Heart left ventricle (tissue), 16 donors: ENCODE measurements around the gene EVC. TPM values are rescaled to one million over a fixed set of nuclear protein-coding genes. Genes with fewer than 3 reads are reported as not detected.

ENCODE experiments used
- ATAC-seq, 4 donors: fragments of 200-7000 bp; cut with Tn5 transposase; one replicate each; pipeline ENCODE4 v1.9.1; 2020 to 2022; ENCODE audit warnings: moderate library complexity in 4 of 4, mild to moderate bottlenecking in 3 of 4, moderate number of reproducible peaks in 1 of 4
- DNase-seq, 5 donors: peaks; one replicate each; pipeline ENCODE4 v3.0.0-alpha.2; 2020
- H3K27ac ChIP-seq, 12 donors: fragments of 200-600 bp; sonication (generic) in 4 of 12; one replicate each; pipeline versions ENCODE4 v1.5.0 to v1.8.0; 2016 to 2022; ENCODE audit warnings: mild to moderate bottlenecking in 2 of 12
- H3K27me3 ChIP-seq, 9 donors: fragments of 200-600 bp; sonication (generic) in 2 of 9; one replicate each; pipeline versions ENCODE4 v1.5.1 to v1.8.0; 2016 to 2022; ENCODE audit warnings: mild to moderate bottlenecking in 3 of 9
- H3K36me3 ChIP-seq, 9 donors: fragments of 200-600 bp; sonication (generic) in 2 of 9; one replicate each; pipeline versions ENCODE4 v1.5.0 to v1.8.0; 2018 to 2022; ENCODE audit warnings: mild to moderate bottlenecking in 2 of 9
- H3K4me1 ChIP-seq, 12 donors: fragments of 200-600 bp; sonication (generic) in 4 of 12; one replicate each; pipeline versions ENCODE4 v1.5.0 to v1.8.0; 2016 to 2022; ENCODE audit warnings: mild to moderate bottlenecking in 3 of 12
- H3K4me3 ChIP-seq, 12 donors: fragments of 200-600 bp; sonication (generic) in 4 of 12; one replicate each; pipeline versions ENCODE4 v1.5.0 to v1.8.0; 2017 to 2022; ENCODE audit warnings: mild to moderate bottlenecking in 9 of 12, moderate library complexity in 4 of 12
- H3K9me3 ChIP-seq, 12 donors: fragments of 200-600 bp; sonication (generic) in 4 of 12; one replicate each; pipeline versions ENCODE4 v1.5.0 to v1.8.0; 2016 to 2022; ENCODE audit warnings: mild to moderate bottlenecking in 1 of 12
- CTCF ChIP-seq, 12 donors: fragments of 200-600 bp; sonication (generic) in 4 of 12; IDR thresholded peaks; one replicate each; pipeline versions ENCODE4 v1.5.0 to v1.8.0; 2018 to 2022; ENCODE audit warnings: antibody characterized with exemption in 12 of 12, mild to moderate bottlenecking in 5 of 12
- POLR2A ChIP-seq, 2 donors: fragments of 450-650 bp; IDR thresholded peaks; one replicate each; pipeline ENCODE4 v1.6.1; 2017; ENCODE audit warnings: antibody characterized with exemption in 2 of 2, mild to moderate bottlenecking in 2 of 2, moderate library complexity in 2 of 2
- WGBS, 4 donors: extraction: QIAGEN DNeasy Blood & Tissue Kit in 2 of 4; methylation state at CpG; one replicate each; pipeline versions ENCODE4 v1.1.5 to v1.1.7; 2013 to 2018; 5-methylcytosine and 5-hydroxymethylcytosine counted together
- intact Hi-C, 10 donors: fragments of 100-400 bp; cut with DNase I; formaldehyde crosslinking; loops; one replicate each; pipeline versions ENCODE4 v1.11.1 to v1.14.2; 2022
- polyA plus RNA-seq, 2 donors: library from polyadenylated mRNA; stranded (reverse); fragments of 200-250 nt; gene quantifications; one replicate each; pipeline ENCODE4 v1.2.3, GENCODE V29; 2013
- total RNA-seq, 9 donors: library from RNA; depleted of rRNA in 2 of 9; stranded (reverse); fragments of >200 nt in 2 of 9; fragmentation: NEBNext Ultra II Directional in 3 of 9; extraction: Animal tissue kit (Norgen Biotek cat#: 25700) in 3 of 9; gene quantifications; one replicate each; pipeline versions ENCODE4 v1.1.0 to v1.2.4, GENCODE V29; 2016 to 2023
- donor health status: ischemic (EF 13 %, LVEDD 7.1; RV severe dilation, severe dysfunction).
- donor health status: healthy with polysubstance abuse.
- donor health status: DM: no; HTN: yes; CAD: no.
- donor health status: DM: no; HTN: no; CAD: no.
- donor health status: ischemic (EF 25% LVEDD 6.9; RV normal size, moderate dysfunction).
- donor health status: ischemic (EF 25% LVEDD 5.7; RV mildly dilated, moderate dysfunction).
- donor health status: healthy.
- donor health status: DM: yes; HTN: yes; CAD: no.
- donor health status: ischemic (EF 35%, LVEDD 5.7; RV mildly dilated, moderate dysfunction).
- donor health status: nonischemic (EF 11% LVEDD 7.7; RV severe dilation, severe dysfunction).
- donor health status: DM: yes; HTN: yes; CAD: no.
- donor health status: PGD.
- donor health status: ischemic (EF 29% LVEDD 5.4; RV normal size, mild dysfunction).
- donor health status: nonischemic (EF 23%, LVEDD 6.1; RV moderate dilation, normal function).

The EVC gene
- total and polyA plus RNA-seq, 11 donors: 2.4 to 11.3 (median 4.1) TPM

GRCh38 chr4:5816101-5816500, 105.1 kb downstream of the EVC start:
- Histone ChIP-seq H3K27me3 (no peaks in the 10 kb centered on the region), H3K27ac (no peak overlapping the region), H3K4me1 (no peaks in the 10 kb centered on the region), H3K36me3 (peaks cover 0 to 51% (median 4%) of the 10 kb centered on the region in 9 donors), H3K9me3 (no peaks in the 10 kb centered on the region), H3K4me3 (no peak overlapping the region)
- intact Hi-C loops: loop anchor here in 5 of 10 donors (10.0 kb wide), 4 partner anchors 411 to 1331 kb away; no protein-coding TSS in a partner anchor
- TF ChIP-seq CTCF (IDR thresholded peaks at IDR 0.05) (no peak), POLR2A (IDR thresholded peaks at IDR 0.05) (no peak)
- DNase-seq (no peak), ATAC-seq (no peak)
- 63 to 80% (median 68%) methylated on average over 8 of the region's 8 CpGs for WGBS, 4 donors

- intact Hi-C loops: loop anchor here in 5 of 10 donors (10.0 kb wide), 4 partner anchors 412 to 1332 kb away; no protein-coding TSS in a partner anchor
- no peak for ATAC-seq
- Histone ChIP-seq H3K9me3 (no peaks in the 10 kb centered on the region), H3K27ac (no peak overlapping the region), H3K4me1 (no peaks in the 10 kb centered on the region), H3K27me3 (no peaks in the 10 kb centered on the region), H3K36me3 (peaks cover 0 to 52% (median 0%) of the 10 kb centered on the region in 9 donors), H3K4me3 (no peak overlapping the region)
- no peak for DNase-seq
- no peak for TF ChIP-seq POLR2A (IDR thresholded peaks at IDR 0.05)
- TF ChIP-seq CTCF (IDR thresholded peaks at IDR 0.05): no peak
- WGBS, 4 donors: 83 to 91% (median 86%) methylated on average over 11 to 12 of the region's 12 CpGs
Measured at GRCh38 chr4:5816851-5817375, 105.9 kb downstream of the EVC start.

- intact Hi-C loops: loop anchor here in 3 of 10 donors (10.0 kb wide), 1 partner anchor 153 kb away; no protein-coding TSS in a partner anchor
- Histone ChIP-seq H3K27ac (no peak overlapping the region), H3K9me3 (no peaks in the 10 kb centered on the region), H3K27me3 (no peaks in the 10 kb centered on the region), H3K4me1 (peaks cover 0 to 3% (median under 1%) of the 10 kb centered on the region in 12 donors), H3K36me3 (peaks cover 0 to 54% (median 0%) of the 10 kb centered on the region in 9 donors), H3K4me3 (no peak overlapping the region)
- no peak for DNase-seq
- TF ChIP-seq CTCF (IDR thresholded peaks at IDR 0.05) (peak in 11 of 12 donors; percentile 25 to 63 (median 49)), POLR2A (IDR thresholded peaks at IDR 0.05) (no peak)
- WGBS, 4 donors: 67 to 71% (median 68%) methylated on average over 17 to 18 of the region's 18 CpGs
- no peak for ATAC-seq
Measured at GRCh38 chr4:5821665-5822358, 110.8 kb downstream of the EVC start.

- peaks cover 0 to 11% (median 5%) of the 10 kb centered on the region in 12 donors for H3K4me1 ChIP-seq
- DNase-seq (no peak), ATAC-seq (no peak)
- no peak for TF ChIP-seq POLR2A (IDR thresholded peaks at IDR 0.05)
- no peak for TF ChIP-seq CTCF (IDR thresholded peaks at IDR 0.05)
- H3K27me3 ChIP-seq: no peaks in the 10 kb centered on the region
- no peak overlapping the region for H3K27ac ChIP-seq
- no peaks in the 10 kb centered on the region for H3K9me3 ChIP-seq
- H3K36me3 ChIP-seq: peaks cover 0 to 47% (median 0%) of the 10 kb centered on the region in 9 donors
- WGBS, 4 donors: 71 to 79% (median 76%) methylated on average over 5 of the region's 5 CpGs
- intact Hi-C loops: loop anchor here in 3 of 10 donors (10.0 kb wide), 1 partner anchor 152 kb away; no protein-coding TSS in a partner anchor
- H3K4me3 ChIP-seq: no peak overlapping the region
Measured at GRCh38 chr4:5822619-5823018, 111.6 kb downstream of the EVC start.
